GM18867 (cell line): Measurements from ENCODE around the gene CDKAL1.
"Not testable (repeated sequence)": the region's sequence is repeated elsewhere in the genome, so short reads cannot be mapped to it uniquely, and the experiment has no call there.

Source experiments
- ATAC-seq: cut with Tn5 transposase; IDR thresholded peaks from one replicate; pipeline ENCODE4 v1.9.1; 2021; ENCODE audit warnings: mild to moderate bottlenecking, moderate library complexity; ENCODE audit not compliant: unreplicated experiment

Gene CDKAL1

DNA sequence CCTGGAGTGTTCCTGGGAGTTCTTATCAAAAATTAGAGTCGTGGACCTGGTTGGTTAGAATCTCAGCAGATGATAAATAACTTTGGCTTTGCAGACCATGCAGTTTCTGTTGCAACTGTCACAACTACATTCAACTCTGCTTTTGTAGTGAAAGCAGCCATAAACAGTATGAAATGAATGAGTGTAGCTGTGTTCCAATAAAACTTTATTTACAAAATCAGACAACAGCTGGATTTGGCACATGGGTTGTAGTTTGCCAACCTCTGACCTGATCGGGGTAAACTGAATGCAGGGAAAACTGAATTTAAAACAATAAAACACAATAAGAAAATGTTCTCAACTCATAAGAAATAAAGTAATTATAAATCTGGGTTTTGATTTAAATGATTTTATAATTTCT lies 513.8 kb downstream of the CDKAL1 start:
- no peak for ATAC-seq

DNA sequence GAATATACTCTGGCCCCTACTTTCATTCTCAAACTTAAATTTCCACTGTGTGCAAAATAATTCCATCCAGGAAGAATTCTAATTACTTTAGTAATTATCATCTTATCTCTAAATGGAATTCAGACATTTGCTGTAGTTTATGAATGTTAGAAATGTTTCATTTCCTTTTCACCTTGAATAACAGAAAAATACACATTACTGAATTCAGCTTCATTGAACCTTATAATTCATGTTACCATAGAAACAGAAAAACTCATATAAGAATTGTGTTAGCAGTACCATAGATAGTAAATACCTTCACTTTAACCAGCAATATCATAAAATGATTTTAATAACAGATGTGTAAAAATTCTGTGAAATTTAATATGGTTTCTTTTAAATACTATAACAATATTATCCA lies 514.9 kb downstream of the CDKAL1 start:
- no peak for ATAC-seq

DNA sequence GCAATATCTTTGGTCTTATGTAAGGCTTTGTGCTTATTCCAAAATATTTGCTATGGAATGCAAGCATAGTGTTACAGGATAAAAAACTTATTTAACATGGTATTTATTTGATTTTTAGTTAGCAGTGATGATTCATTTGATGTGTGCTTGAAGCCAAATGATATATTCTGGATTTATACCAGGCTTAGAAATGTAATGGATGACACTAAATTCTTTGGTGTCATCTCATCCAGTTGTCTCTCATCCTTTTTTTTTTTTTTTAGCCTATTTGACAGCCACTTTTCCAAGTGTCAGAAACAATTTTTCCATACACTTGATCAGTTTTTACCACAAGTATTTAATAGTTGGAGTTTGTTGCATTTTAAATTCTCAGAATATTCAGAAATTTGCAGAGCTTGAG lies 515.3 kb downstream of the CDKAL1 start:
- ATAC-seq, result no peak

DNA sequence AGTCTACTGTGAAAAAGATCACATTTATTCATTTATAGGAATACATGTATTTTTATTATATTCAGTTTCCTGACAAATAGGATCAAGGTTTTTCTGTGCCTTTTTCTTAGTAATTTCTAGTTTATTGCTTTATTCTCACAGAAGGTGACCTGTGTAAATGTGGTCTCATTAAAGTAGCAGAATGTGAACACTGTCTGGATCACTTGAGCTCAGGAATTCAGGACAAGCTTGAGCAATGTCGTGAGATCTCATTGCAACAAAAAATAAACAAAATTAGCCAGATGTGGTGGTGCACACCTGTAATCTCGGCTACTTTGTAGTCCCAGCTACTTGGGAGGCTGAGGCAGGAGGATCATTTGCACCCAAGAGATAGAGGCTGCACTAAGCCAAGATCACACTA lies 516.7 kb downstream of the CDKAL1 start:
- ATAC-seq, result no peak

DNA sequence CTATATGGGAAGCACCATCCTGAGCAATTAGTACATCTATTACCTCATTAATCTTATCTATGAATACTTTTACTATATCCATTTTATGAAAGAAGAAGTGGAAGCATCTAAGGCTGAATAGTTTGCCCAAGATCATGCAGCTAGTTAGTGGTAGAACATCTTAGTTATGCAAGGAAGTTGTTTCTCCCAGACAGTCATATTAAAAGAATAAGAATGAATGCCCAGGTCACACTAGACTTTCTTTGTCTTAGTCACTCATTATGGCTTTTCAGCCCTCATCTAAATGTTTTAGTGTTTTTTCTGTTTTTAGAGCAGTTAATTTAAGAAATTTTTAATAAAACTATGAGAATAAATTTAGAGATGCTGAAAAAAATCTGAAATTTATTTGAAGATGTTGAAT lies 517.5 kb downstream of the CDKAL1 start:
- no peak for ATAC-seq

DNA sequence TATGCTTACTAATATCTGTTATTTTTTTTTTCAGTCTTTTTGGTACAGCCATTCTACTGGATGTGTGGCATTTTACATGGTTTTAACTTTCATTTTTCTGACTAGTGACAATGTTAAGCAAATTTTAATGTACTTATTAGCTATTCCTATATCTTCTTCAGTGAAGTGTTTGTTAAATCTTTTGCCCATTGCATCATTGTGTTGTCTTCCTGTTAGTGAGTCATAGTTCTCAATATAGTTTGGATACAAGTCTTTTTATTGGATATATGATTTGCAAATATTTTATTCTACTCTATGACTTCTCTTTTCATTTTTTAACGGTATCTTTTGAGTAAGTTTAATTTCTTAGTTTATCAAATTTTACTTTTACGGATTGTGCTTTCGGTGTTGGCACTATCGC lies 519.4 kb downstream of the CDKAL1 start:
- ATAC-seq, result no peak

DNA sequence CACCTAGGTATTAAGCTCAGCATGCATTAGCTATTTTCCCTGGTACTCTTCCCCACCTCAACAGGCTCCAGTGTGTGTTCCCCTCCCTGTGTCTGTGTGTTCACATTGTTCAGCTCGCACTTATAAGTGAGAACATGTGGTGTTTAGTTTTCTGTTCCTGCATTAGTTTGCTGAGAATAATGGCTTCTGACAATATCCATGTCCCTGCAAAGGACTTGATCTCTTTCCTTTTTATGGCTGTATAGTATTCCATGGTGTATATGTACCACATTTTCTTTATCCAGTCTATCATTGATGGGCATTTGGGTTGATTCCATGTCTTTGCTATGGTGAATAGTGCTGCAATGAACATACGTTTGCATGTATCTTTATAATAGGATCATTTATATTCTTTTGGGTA lies 521.2 kb downstream of the CDKAL1 start:
- not testable (repeated sequence) for ATAC-seq

DNA sequence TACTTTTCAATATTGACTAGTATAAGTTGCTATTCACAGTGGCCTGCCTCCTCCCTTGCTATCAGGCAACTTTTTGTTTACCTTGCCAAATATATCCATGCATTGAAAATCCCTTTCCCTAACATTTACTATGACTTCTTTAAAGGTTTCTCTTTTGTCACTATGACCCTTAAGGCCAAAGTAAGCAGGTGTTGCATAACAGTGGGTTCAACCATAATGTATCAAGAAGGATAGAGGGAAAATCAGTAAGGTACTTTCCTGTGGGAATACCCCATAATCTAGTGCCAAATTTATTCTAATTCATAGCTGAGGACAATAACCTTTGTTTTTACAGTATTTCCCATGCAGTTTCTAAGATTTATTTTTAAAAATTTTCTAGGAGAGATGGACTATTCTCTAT lies 527.6 kb downstream of the CDKAL1 start:
- no peak for ATAC-seq

DNA sequence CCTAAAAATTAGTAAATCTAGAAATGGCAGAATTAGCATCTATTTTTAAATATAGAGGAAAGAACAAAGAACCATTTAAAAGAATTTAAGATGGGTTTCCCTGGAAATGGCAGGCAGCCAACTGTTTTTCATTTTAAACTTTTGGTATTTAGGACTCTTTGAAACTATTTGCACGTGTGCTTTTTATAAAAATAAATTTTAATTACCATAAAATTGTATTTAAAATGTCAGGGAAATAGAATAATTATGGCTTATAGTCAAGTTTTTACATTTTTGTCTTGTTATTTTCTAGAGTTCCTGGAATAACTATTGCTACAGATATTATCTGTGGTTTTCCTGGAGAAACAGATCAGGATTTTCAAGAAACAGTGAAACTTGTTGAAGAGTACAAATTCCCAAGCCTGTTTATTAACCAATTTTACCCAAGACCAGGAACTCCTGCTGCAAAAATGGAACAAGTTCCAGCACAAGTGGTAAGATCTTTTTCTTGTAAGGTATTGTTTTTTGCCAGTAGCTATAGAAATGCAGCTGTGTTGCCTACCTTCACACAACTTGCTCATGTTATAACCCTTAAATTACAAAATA lies 530.6 kb downstream of the CDKAL1 start:
- ATAC-seq, result no peak

DNA sequence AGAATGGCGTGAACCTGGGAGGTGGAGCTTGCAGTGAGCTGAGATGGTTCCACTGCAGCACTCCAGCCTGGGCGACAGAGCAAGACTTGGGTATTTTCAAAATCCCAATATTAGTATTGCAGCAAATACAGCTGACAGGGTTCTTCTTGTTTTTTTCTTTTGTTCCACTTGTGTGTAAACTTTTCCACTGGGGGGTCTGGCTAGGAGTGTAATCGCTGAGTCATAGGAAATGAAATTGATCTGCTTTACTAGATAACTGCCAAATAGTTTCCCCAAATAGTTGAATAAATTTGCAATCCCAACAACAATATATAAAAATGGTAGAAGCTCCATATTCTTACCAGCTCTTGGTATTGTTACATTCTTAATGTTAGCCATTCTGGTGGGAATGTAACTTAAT lies 533.3 kb downstream of the CDKAL1 start:
- ATAC-seq, result no peak

DNA sequence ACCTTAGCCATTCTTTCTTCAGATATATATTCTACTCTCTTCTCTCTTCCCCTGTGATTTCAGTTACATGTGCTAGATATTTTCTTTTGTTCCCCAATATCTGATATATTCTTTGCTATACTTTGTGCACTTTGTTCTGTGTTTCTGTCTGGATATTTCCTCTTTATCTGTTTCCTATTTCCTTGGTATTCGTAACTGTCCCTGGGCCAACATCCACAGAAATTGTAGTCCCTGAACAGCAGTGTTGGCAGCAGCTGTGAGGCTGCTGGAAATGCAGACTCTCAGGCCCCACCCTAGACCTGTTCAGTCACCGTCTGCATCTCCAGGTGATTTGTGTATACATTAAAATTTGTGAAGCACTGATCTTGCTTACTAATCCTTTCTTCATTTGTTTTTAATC lies 536.4 kb downstream of the CDKAL1 start:
- ATAC-seq, result no peak

DNA sequence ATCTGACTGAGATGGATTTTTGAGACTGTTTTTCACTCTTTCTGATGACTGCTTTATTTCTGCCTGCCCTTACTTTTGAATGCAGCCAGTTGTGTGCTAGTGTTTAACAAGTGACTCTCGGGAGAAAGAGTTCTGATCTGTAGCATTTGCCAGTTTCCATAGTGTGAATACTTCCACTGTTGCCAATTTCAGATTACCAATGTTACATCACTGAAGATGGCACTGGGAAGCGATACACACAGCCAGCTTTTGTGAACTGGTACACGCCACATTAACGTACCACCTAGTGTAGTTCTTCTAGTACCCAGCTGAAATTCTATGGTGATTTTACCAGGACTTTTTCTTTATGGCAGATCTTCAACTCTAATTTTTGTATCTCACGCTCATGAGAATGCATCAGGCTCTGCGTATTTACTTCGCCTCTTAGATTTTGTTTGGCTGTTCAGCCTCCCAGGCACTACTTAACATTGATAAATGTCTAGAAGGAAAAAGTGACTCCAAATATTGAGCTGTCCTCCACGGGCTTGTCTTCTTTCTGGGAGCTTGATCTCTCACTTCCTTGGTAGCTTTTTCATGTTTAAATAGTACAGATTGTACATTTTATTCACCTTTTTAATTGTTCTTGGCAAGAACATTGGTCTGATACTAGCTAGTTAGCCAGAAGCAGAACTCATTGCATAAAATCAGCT lies 537.7 kb downstream of the CDKAL1 start:
- ATAC-seq, result no peak

DNA sequence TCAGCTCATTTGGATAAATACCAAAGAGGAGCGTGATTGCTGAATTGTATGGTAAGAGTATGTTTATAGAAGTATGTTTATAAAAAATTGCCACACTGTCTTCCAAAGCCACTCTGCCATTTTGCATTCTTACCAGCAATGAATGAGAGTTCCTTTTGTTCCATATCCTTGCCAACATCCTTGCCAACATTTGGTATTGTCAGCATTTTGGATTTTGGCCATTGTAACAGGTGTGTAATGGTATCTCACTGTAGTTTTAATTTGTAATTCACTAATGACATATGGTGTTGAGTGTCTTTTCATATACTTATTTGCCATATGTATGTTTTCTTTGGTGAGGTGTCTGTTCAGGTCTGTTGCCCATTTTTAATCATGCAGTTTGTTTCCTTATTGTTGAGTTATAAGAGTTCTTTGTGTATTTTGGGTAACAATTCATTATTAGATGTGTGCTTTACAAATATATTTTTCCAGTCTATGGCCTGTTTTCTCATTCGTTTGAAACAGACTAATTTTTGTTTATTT lies 539.1 kb downstream of the CDKAL1 start:
- no peak for ATAC-seq

DNA sequence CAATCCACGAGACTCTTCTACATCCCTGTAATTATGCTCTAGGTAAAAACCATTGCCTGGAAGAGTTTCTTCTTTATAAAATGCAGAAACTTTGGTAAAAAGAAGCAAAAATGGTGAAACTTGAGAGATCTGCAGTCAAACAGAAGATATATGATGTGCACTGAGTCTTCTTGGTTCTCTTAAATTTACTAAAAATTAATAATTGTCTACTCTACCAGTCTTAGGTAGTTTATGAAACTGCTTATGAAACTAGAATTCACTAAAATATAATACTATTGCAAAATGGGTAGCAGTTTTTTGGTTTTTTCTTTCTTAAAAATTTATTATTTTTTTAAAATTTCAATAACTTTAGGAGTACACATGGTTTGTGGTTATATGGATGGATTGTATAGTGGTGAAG lies 540.2 kb downstream of the CDKAL1 start:
- no peak for ATAC-seq

DNA sequence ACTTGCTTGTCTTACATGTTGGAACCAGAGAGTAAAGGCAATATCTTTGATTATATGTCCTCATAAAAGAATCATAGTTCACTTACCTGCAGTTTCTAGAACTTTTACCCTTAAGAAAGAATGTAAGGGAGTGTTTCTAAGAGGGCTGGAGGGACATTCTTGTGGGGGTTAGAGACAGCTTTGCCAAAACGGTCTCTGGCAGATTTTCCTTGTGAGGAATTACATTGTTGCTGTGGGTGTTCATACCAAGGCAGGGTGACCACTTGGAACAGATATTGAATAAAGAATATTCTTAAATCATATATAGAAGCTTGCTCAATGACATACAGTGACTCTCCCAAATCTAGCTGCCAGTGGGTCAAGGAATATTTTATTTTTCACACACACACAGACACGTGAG lies 541.7 kb downstream of the CDKAL1 start:
- no peak for ATAC-seq

DNA sequence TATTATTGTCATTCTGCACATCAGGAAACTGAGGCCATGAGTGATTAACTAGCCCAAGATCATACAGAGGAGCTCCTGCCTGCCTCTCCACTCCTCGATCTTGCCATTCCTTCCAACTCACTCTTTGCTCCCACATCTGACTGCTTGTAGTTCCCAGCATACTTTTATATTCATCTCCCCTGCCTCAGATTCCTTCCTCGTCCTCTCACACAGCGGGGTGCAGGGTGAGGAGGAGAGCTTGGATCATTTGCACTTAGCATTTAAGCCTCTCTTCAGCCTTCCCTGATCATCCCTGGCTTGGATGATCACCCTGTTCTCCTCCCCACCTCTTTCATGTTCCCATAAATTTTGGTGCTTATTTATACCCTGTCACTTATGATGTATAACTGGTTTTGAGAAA lies 544.2 kb downstream of the CDKAL1 start:
- no peak for ATAC-seq

DNA sequence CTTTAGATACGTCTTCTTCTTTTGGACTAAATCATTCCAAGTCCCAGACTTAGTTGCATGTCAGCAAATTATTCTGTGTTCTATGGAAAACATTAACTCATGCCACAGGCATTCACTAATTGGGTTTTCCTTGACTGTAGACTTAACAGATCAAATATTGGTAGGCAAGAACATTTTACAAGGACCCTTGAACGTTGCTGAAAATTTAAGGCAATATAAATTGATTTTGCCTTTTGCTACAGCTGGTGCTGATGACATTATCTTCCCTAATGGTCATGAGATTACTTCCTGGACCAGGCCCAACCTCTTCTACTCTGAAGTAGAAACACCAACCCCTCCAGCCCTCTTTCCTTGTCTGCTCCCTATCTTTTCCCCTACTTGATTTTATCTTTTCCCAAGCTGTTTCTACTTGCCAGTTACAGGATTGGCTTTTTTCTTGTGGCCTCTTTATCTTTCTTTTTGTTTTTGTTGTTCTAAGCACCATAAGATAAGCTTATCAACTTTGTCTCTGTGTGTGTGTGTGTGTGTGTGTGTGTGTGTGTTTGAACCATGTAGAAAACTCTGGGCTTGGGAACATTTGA lies 545.3 kb downstream of the CDKAL1 start:
- ATAC-seq, result no peak

DNA sequence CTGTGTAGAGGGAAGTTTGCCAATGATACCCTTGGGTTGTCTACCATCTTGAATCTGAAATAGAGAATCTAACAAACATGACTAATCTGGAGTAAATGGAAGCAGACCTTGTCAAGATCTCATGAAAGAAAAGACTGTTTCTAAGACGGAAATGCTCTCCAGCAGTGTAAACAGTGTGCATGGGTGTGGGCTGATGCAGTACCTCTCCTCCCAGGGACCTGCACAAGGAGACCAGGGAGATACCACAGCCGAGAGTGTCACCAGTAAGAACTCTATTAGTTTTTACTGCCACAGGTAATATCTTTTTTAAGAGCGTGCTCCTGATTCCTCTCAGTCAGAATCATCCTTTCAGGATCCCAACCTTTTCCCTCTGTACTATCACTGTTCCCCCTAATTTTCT lies 546.0 kb downstream of the CDKAL1 start:
- ATAC-seq, result no peak

DNA sequence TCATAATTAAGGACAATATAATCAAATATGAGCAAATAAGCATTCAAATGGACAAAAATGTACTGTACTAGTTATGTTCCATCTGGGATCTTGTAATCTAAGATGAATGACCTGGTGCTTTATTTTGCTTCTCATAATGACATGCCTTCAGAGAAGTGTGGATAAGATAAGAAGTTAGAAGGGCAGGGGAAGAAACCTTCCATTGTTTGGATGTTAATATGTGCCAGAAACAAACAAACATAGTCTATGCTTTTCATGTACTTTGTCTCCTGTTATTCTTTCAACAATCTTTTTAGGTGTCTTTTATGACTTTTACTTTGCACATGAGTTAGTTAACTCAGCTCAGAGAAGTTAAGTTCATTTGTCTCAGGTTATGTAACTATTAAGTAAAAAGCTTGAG lies 547.8 kb downstream of the CDKAL1 start:
- no peak for ATAC-seq

DNA sequence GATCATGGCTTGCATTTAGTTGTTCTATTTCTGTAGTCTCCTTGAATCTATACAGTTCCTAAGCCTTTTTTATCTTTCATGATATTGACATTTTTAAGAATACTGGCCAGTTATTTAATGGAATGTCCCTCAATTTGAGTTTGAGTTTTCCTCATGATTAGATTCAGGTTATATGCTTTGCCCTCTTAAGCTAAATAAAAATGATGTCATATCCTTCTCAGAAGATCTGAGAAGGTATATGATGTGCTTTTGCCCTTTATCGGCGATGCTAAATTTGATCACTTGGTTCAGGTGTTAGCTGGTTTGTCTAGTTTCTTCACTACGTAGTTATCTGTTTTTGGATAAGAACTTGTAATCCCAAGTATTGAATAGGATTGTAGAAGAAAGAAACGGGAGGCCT lies 549.5 kb downstream of the CDKAL1 start:
- ATAC-seq, result no peak

DNA sequence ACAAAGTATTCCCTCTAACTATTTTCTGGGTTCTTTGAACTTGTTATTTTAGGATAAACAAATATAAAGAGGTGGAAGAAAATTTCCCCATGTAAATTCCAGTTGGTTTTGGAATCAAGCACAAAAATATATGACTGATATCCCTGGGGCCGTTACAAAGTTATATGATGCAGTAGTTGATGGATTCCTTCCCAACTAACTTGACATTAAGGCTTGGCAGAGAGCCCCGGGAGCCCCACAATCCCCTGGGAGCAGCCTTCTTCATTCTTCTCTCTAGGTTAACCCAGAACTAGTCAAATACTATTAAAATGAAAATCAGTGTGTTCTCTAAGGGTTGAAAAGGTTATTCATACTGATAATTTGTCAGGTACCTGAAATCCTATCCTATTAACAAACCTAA lies 550.4 kb downstream of the CDKAL1 start:
- no peak for ATAC-seq

DNA sequence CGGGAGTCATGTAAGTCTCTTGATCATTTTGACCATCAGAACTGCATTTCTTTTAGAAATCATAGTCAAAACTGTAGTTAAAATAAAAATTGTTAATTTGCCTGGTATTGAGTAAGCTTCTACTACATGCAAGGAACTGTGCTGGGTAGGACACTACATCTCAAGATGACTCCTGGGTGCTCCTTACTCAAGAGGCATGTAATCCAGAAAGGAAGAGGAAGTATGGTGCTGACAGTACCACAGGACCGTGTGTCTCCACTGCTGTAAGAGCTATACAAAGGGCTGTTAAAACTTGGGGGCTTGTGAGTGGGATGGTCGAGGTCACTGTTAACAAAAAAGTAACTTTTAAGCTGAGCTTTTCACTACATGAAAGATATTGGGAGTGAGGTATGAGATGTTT lies 551.0 kb downstream of the CDKAL1 start:
- no peak for ATAC-seq

DNA sequence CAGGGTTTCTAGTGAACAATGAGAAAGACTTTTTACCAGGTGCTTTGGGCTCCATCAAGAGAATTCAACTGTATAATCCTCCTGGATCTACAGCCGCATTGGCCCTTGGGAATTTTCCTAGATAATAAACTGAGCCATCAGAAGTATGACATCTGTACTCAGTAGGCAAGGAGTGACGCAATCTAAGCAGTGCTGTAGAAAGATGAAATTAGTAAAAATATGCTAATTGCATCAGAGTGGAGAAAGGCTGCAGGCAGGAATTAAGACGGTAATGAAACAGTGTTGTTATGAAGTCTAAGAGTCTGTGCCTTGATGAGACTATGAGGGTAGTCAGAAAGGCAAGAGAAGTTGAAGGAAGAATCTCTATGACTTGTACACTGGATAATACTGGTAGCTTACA lies 551.4 kb downstream of the CDKAL1 start:
- ATAC-seq, result no peak
